Activated CD4-positive, alpha-beta T cell treated with anti-CD3 and anti-CD28 coated beads, Interleukin-2, amount 10 ng/mL, durations not matched to agents 24 days and 14 days (primary cell): Measurements from ENCODE around the gene GPALPP1. TPM values are rescaled to one million over a fixed set of nuclear protein-coding genes. Genes with fewer than 3 reads are reported as not detected.
A peak's percentile ranks its signal among the peaks of the same experiment; 100 is the strongest.
"Not testable (repeated sequence)": the region's sequence is repeated elsewhere in the genome, so short reads cannot be mapped to it uniquely, and the experiment has no call there.

Experiments
- DNase-seq: peaks from one replicate; pipeline ENCODE4 v3.0.0; 2022
- H3K27ac Mint-ChIP-seq: one replicate; pipeline ENCODE4 v1.8.0; 2022; ENCODE audit warnings: mild to moderate bottlenecking, mixed read lengths
- H3K27me3 Mint-ChIP-seq: one replicate; pipeline ENCODE4 v1.8.0; 2022; ENCODE audit warnings: mixed read lengths
- H3K36me3 Mint-ChIP-seq: one replicate; pipeline ENCODE4 v1.8.0; 2022; ENCODE audit warnings: low read depth, mild to moderate bottlenecking, mixed read lengths
- H3K4me1 Mint-ChIP-seq: one replicate; pipeline ENCODE4 v1.8.0; 2021; ENCODE audit warnings: mixed read lengths
- H3K4me3 Mint-ChIP-seq: one replicate; pipeline ENCODE4 v1.8.0; 2022; ENCODE audit warnings: mild to moderate bottlenecking, moderate library complexity, mixed read lengths
- H3K9me3 Mint-ChIP-seq: one replicate; pipeline ENCODE4 v1.8.0; 2021; ENCODE audit warnings: mixed read lengths
- intact Hi-C: fragments of 100-400 bp; cut with micrococcal nuclease; formaldehyde crosslinking; loops from one replicate; pipeline ENCODE4 v1.15.1; 2023
- total RNA-seq: library from RNA; stranded (reverse); gene quantifications from 2 replicates; pipeline ENCODE4 v1.2.3, GENCODE V29; 2022

GPALPP1 gene
- total RNA-seq, 1 donor from 2014 or later: 32.3 TPM

DNA sequence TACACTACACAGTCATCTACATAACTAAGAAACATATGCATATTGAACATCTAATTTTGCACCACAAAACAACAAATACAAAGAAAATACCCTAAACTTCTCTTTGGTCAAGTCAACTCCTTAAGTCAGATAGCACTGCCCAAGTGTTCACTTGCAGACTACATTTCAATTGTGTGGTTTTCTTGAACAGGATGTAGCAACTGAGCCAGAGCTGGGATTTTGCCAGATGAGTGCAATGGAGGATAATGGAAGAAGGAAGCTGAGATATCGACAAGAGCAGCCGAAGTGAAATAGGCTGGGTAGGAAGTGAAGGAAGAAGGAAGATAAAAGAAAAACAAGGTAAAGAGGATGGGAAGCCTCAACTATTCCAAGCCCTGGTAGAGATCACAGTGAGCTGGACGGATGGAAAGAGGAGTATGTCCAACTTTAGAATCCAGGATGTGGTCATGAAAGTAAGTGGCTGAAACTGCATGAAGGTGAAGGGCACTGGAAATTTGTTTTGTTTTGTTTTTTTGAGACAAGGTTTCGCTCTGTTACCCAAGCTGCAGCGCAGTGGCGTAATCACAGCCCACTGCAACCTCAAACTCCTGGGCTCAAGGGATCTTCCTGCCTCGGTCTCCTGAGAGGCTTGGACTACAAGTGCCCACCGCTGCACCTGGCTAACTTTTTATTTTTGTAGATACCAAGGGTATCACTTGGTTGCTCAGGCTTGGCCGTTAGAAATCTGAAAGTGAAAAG lies 15.1 kb upstream of the GPALPP1 start:
- Mint-ChIP-seq H3K4me1 (no peaks in the 10 kb centered on the region), H3K4me3 (no peak overlapping the region), H3K27ac (no peak overlapping the region), H3K27me3 (no peaks in the 10 kb centered on the region), H3K9me3 (no peaks in the 10 kb centered on the region), H3K36me3 (peaks cover 21% of the 10 kb centered on the region)
- DNase-seq: peak; percentile 50
- intact Hi-C loops: loop anchor here (10.0 kb wide), 1 partner anchor 1069 kb away; no protein-coding TSS in a partner anchor

- intact Hi-C loops: loop anchor here (10.0 kb wide), 1 partner anchor 1071 kb away; no protein-coding TSS in a partner anchor
- Mint-ChIP-seq H3K36me3 (peaks cover 23% of the 10 kb centered on the region), H3K27ac (no peak overlapping the region), H3K4me1 (no peaks in the 10 kb centered on the region), H3K27me3 (no peaks in the 10 kb centered on the region), H3K9me3 (no peaks in the 10 kb centered on the region), H3K4me3 (no peak overlapping the region)
- DNase-seq: no peak
Observed at GRCh38 chr13:44976196-44976595, 13.1 kb upstream of the GPALPP1 start.

GRCh38 chr13:44976949-44977583 lies 12.3 kb upstream of the GPALPP1 start:
- Mint-ChIP-seq H3K4me1 (no peaks in the 10 kb centered on the region), H3K36me3 (peaks cover 22% of the 10 kb centered on the region), H3K27me3 (no peaks in the 10 kb centered on the region), H3K4me3 (no peak overlapping the region), H3K9me3 (no peaks in the 10 kb centered on the region), H3K27ac (no peak overlapping the region)
- intact Hi-C loops: loop anchor here (10.0 kb wide), 1 partner anchor 1072 kb away; no protein-coding TSS in a partner anchor
- DNase-seq: no peak

DNA sequence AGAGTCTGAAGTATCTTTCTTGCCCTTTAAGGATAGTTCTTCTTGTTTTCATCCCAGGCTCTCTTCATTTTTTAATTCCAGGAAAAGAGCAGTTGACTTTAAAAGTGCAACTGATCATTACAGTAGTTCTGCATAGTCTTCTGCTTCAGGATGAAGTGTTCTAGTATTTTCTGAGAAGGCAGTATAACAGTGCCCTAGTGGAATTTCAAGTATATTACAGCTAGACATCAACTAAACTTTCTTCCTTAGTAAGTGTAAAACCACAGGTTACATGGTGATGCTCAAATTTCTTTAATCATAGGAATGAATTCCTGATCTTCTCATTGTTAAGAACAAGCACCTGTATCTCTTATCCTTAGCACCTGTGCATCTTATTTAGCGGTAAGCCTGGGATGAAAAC lies 11.0 kb upstream of the GPALPP1 start:
- Mint-ChIP-seq H3K4me3 (no peak overlapping the region), H3K27ac (no peak overlapping the region), H3K27me3 (no peaks in the 10 kb centered on the region), H3K4me1 (no peaks in the 10 kb centered on the region), H3K36me3 (peaks cover 22% of the 10 kb centered on the region), H3K9me3 (no peaks in the 10 kb centered on the region)
- intact Hi-C loops: loop anchor here (10.0 kb wide), 1 partner anchor 1074 kb away; no protein-coding TSS in a partner anchor
- DNase-seq: no peak

DNA sequence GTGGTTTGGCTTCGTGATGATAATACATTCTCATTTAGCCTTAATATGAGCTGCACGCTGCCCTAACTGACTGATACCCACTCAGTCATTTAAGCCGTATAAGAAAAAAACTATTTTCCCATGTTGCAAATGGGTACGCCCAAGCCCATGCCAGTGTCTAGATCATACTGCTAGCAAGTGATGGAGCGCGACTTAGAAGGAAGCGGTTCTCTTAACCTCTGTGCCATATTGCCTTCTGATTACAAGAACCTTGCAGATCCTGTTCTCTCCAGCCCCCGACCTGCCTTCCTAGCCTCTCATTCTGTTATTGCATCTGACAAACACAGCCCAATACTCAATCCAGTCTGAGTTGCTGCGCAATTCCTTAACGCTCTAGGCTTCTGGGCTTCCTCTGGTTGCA lies 603 bp downstream of the GPALPP1 start:
- no peaks in the 10 kb centered on the region for H3K9me3 Mint-ChIP-seq
- H3K36me3 Mint-ChIP-seq: peaks cover 20% of the 10 kb centered on the region
- no peaks in the 10 kb centered on the region for H3K27me3 Mint-ChIP-seq
- H3K4me3 Mint-ChIP-seq: peak overlapping the region; percentile 99
- peak; percentile 74 for DNase-seq
- intact Hi-C loops: loop anchor here (1.0 to 5.0 kb wide), 5 partner anchors 72 to 1062 kb away; partner anchors contain the start of gene ZC3H13
- H3K4me1 Mint-ChIP-seq: peaks cover 46% of the 10 kb centered on the region
- peak overlapping the region; percentile 98 for H3K27ac Mint-ChIP-seq

DNA sequence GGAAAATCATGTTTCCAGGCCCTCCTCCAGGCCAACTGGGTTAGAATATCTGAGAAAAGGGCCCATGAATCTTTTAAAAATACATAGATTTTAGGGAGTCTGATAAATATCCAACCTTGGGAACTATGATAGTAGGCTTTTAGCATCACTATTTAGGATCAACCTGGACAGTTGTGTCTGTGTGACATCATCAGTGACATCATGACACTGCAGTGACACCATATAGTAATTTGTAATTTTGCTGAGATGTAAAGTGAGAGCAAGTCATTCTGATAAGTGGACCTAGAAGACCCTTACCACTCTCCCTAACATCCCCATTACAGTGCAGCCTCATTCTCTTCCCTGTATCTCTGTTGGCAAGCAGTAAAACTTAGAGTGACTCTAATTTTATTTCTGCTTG lies 14.1 kb downstream of the GPALPP1 start:
- Mint-ChIP-seq H3K4me1 (no peaks in the 10 kb centered on the region), H3K36me3 (peaks cover 24% of the 10 kb centered on the region), H3K4me3 (no peak overlapping the region), H3K27ac (no peak overlapping the region), H3K27me3 (no peaks in the 10 kb centered on the region), H3K9me3 (peaks cover 4% of the 10 kb centered on the region)
- DNase-seq: no peak
- intact Hi-C loops: no loop called here

DNA sequence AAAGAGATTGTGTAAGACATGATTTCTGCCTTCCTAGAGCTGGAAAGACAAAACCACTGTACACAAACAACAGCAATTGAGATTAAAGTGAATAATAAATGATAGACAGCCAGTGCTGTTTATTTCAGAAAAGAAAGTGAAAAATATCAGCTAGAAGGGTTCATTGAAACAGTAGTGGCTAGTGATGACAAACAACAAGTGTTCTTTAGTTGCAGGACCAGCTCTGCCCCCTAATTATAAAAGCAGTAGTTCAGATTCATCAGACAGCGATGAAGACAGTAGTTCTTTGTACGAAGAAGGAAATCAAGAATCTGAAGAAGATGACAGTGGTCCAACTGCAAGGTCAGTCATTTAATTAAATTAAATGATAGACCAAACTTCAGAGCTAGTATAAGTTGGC lies 14.8 kb downstream of the GPALPP1 start:
- no peak overlapping the region for H3K27ac Mint-ChIP-seq
- H3K4me1 Mint-ChIP-seq: no peaks in the 10 kb centered on the region
- H3K36me3 Mint-ChIP-seq: peaks cover 26% of the 10 kb centered on the region
- H3K27me3 Mint-ChIP-seq: no peaks in the 10 kb centered on the region
- no peak for DNase-seq
- intact Hi-C loops: no loop called here
- peaks cover 4% of the 10 kb centered on the region for H3K9me3 Mint-ChIP-seq
- H3K4me3 Mint-ChIP-seq: no peak overlapping the region

DNA sequence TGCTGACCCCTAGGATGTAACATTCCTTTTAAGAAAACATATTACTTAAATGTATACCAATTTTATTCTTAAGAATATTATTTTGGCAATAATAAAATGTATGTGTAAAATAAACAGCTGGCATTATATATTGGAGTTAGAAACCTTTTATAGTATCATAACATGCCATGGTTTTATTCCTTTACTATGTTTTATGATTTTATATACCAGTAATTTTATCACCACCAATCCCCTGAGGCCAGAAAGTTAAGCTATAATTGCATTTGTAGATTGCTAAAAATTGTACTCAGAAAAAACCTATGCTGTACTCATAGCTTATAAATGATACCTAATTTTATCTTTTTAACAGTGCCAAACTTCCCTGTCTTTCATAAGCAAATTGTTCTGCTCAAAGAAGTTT lies 17.9 kb downstream of the GPALPP1 start:
- Mint-ChIP-seq H3K4me3 (no peak overlapping the region), H3K36me3 (peaks cover 28% of the 10 kb centered on the region), H3K27ac (no peak overlapping the region)

DNA sequence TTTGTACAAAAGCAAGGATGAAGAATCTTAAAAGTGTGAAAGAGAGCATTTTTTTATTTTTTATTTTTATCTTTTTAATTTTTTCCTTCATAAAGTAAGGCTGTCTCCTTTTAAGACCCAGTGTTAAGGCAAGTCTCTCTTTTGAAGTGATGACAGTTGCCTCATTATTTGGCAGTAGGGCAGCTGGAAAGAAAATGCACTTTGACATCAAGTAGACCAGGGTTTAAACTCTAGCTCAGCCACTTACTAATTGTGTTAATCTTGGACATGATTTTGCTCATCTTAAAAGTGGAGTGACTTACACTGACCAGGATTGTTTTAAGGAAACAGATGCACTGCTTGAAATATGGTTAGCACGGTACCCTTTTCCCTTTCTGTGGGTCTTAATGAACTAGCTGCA lies 18.5 kb downstream of the GPALPP1 start:
- no peak overlapping the region for H3K27ac Mint-ChIP-seq
- DNase-seq: no peak
- no peaks in the 10 kb centered on the region for H3K27me3 Mint-ChIP-seq
- no peaks in the 10 kb centered on the region for H3K9me3 Mint-ChIP-seq
- intact Hi-C loops: no loop called here
- no peak overlapping the region for H3K4me3 Mint-ChIP-seq
- H3K4me1 Mint-ChIP-seq: no peaks in the 10 kb centered on the region
- peaks cover 26% of the 10 kb centered on the region for H3K36me3 Mint-ChIP-seq

More for the DNA sequence above, 17.9 kb downstream of the GPALPP1 start:
- DNase-seq: no peak
- intact Hi-C loops: no loop called here
- Mint-ChIP-seq H3K27me3 (no peaks in the 10 kb centered on the region), H3K4me1 (no peaks in the 10 kb centered on the region), H3K9me3 (no peaks in the 10 kb centered on the region)

- no peaks in the 10 kb centered on the region for H3K9me3 Mint-ChIP-seq
- no peaks in the 10 kb centered on the region for H3K27me3 Mint-ChIP-seq
- no peak overlapping the region for H3K4me3 Mint-ChIP-seq
- peaks cover 2% of the 10 kb centered on the region for H3K4me1 Mint-ChIP-seq
- H3K36me3 Mint-ChIP-seq: peaks cover 36% of the 10 kb centered on the region
- no peak for DNase-seq
- intact Hi-C loops: no loop called here
- no peak overlapping the region for H3K27ac Mint-ChIP-seq
Observed at GRCh38 chr13:45011198-45011597, 21.9 kb downstream of the GPALPP1 start.

- DNase-seq: no peak
- Mint-ChIP-seq H3K9me3 (no peaks in the 10 kb centered on the region), H3K36me3 (peaks cover 34% of the 10 kb centered on the region), H3K4me1 (peaks cover 4% of the 10 kb centered on the region), H3K27ac (no peak overlapping the region), H3K4me3 (no peak overlapping the region), H3K27me3 (no peaks in the 10 kb centered on the region)
- intact Hi-C loops: no loop called here
Observed at GRCh38 chr13:45015300-45015699, 26.0 kb downstream of the GPALPP1 start.

- Mint-ChIP-seq H3K36me3 (peaks cover 33% of the 10 kb centered on the region), H3K27me3 (no peaks in the 10 kb centered on the region), H3K27ac (no peak overlapping the region), H3K4me3 (no peak overlapping the region), H3K9me3 (no peaks in the 10 kb centered on the region), H3K4me1 (peaks cover 4% of the 10 kb centered on the region)
- intact Hi-C loops: no loop called here
- DNase-seq: no peak
Observed at GRCh38 chr13:45016792-45017425, 27.6 kb downstream of the GPALPP1 start.

- H3K27ac Mint-ChIP-seq, H3K4me1 Mint-ChIP-seq: not testable (repeated sequence)
- H3K36me3 Mint-ChIP-seq: peaks cover 27% of the 10 kb centered on the region
Observed at GRCh38 chr13:45019981-45020380, 30.6 kb downstream of the GPALPP1 start.

GRCh38 chr13:45021250-45021649 lies 31.9 kb downstream of the GPALPP1 start:
- H3K36me3 Mint-ChIP-seq: peaks cover 24% of the 10 kb centered on the region
- no peak for DNase-seq
- H3K4me3 Mint-ChIP-seq: no peak overlapping the region
- no peaks in the 10 kb centered on the region for H3K9me3 Mint-ChIP-seq
- H3K27ac Mint-ChIP-seq: no peak overlapping the region
- intact Hi-C loops: no loop called here
- peaks cover 1% of the 10 kb centered on the region for H3K4me1 Mint-ChIP-seq
- no peaks in the 10 kb centered on the region for H3K27me3 Mint-ChIP-seq

More at GRCh38 chr13:45019981-45020380, 30.6 kb downstream of the GPALPP1 start:
- DNase-seq, H3K27me3 Mint-ChIP-seq, H3K4me3 Mint-ChIP-seq, intact Hi-C loops, H3K9me3 Mint-ChIP-seq: not testable (repeated sequence)
